ENCODE results near the gene ZMYND8.

The ZMYND8 gene

GRCh38 chr20:47380481-47380880 is 24.0 kb upstream of the ZMYND8 start:
- ChIA-PET POLR2A (interaction anchor here (0.6 kb wide), 1 partner anchor 12 kb away, joined by 3 read pairs; no protein-coding TSS in a partner anchor), CTCF (interaction anchor here (1.3 to 8.2 kb wide), 5 partner anchors 30 to 186 kb away, joined by 3 to 355 read pairs (median 4); no protein-coding TSS in a partner anchor)
- no peak overlapping the region for H3K4me3 ChIP-seq (ENCODE audit: low read depth, low read length)
- no peaks in the 10 kb centered on the region for H3K36me3 ChIP-seq (ENCODE audit: control insufficient read depth in 2 of 2, insufficient read depth in 1 of 2, low read length in 2 of 2)
- TF ChIP-seq YY2 (tag by site-specific recombination; IDR thresholded peaks at IDR 0.05) (no peak), HOXC10 (CRISPR knock-in tag; IDR thresholded peaks at IDR 0.05) (no peak), ZNF585B (tag by site-specific recombination; IDR thresholded peaks at IDR 0.05) (no peak), BCL11A (tag by site-specific recombination; IDR thresholded peaks at IDR 0.05; ENCODE audit: low read depth) (no peak), EGR2 (tag by site-specific recombination; IDR thresholded peaks at IDR 0.05; ENCODE audit: low read depth) (no peak), GFI1B (tag by site-specific recombination; IDR thresholded peaks at IDR 0.05) (no peak), IKZF3 (tag by site-specific recombination; IDR thresholded peaks at IDR 0.05) (no peak), AEBP2 (tag by site-specific recombination; IDR thresholded peaks at IDR 0.05; ENCODE audit: borderline replicate concordance) (no peak), ZNF311 (tag by site-specific recombination; IDR thresholded peaks at IDR 0.05; ENCODE audit: borderline replicate concordance) (no peak), SCRT1 (tag by site-specific recombination; IDR thresholded peaks at IDR 0.05; ENCODE audit: borderline replicate concordance) (no peak), ZBTB1 (tag by site-specific recombination; IDR thresholded peaks at IDR 0.05) (no peak), ZNF645 (tag by site-specific recombination; IDR thresholded peaks at IDR 0.05) (no peak), ZNF112 (tag by site-specific recombination; IDR thresholded peaks at IDR 0.05) (no peak), ZNF24 (tag by site-specific recombination; IDR thresholded peaks at IDR 0.05) (no peak), ZNF530 (tag by site-specific recombination; IDR thresholded peaks at IDR 0.05; ENCODE audit: low read depth) (no peak), ZNF747 (tag by site-specific recombination; IDR thresholded peaks at IDR 0.05) (no peak), ZNF121 (tag by site-specific recombination; IDR thresholded peaks at IDR 0.05) (no peak), ZNF571 (tag by site-specific recombination; IDR thresholded peaks at IDR 0.05) (no peak)
- H3K9me3 ChIP-seq (ENCODE audit: control insufficient read depth, insufficient read depth, low read depth, low read length), result no peaks in the 10 kb centered on the region
- no peak overlapping the region for H3K27ac ChIP-seq (ENCODE audit: extremely low read depth, low read depth, low read length)
- H3K4me1 ChIP-seq (ENCODE audit: control insufficient read depth, insufficient read depth, low read length), result no peaks in the 10 kb centered on the region

- H3K4me1 ChIP-seq (ENCODE audit: control insufficient read depth, insufficient read depth, low read length), result no peaks in the 10 kb centered on the region
- TF ChIP-seq ZNF280C (tag by site-specific recombination; IDR thresholded peaks at IDR 0.05) (no peak), ZNF548 (tag by site-specific recombination; IDR thresholded peaks at IDR 0.05) (no peak), ZFHX2 (tag by site-specific recombination; conservative IDR thresholded peaks at IDR 0.05) (peak; percentile 99), EGR2 (tag by site-specific recombination; IDR thresholded peaks at IDR 0.05; ENCODE audit: low read depth) (peak; percentile 99), GLIS1 (tag by site-specific recombination; IDR thresholded peaks at IDR 0.05) (peak; percentile 49; the same call in 1 of the 2 replicates), KLF1 (tag by site-specific recombination; IDR thresholded peaks at IDR 0.05) (no peak), ZBTB6 (tag by site-specific recombination; IDR thresholded peaks at IDR 0.05) (peak; percentile 19; the same call in 1 of the 2 replicates), SP3 (tag by site-specific recombination; IDR thresholded peaks at IDR 0.05) (no peak), ZNF416 (tag by site-specific recombination; IDR thresholded peaks at IDR 0.05) (no peak), PRDM1 (tag by site-specific recombination; IDR thresholded peaks at IDR 0.05) (no peak)
- POLR2A ChIA-PET, result no interaction called here
- H3K9me3 ChIP-seq (ENCODE audit: control insufficient read depth, insufficient read depth, low read depth, low read length), result no peaks in the 10 kb centered on the region
- no peak overlapping the region for H3K4me3 ChIP-seq (ENCODE audit: low read depth, low read length)
- no peaks in the 10 kb centered on the region for H3K36me3 ChIP-seq (ENCODE audit: control insufficient read depth in 2 of 2, insufficient read depth in 1 of 2, low read length in 2 of 2)
- H3K27ac ChIP-seq (ENCODE audit: extremely low read depth, low read depth, low read length), result no peak overlapping the region
- CTCF ChIA-PET, result interaction anchor here (0.7 to 8.2 kb wide), 6 partner anchors 83 to 186 kb away, joined by 3 to 355 read pairs (median 4); no protein-coding TSS in a partner anchor
Measured at GRCh38 chr20:47379433-47380150, 23.1 kb upstream of the ZMYND8 start.

All from HEK293 (cell line).